ENCODE results near the gene MRPS18A. TPM values are rescaled to one million over a fixed set of nuclear protein-coding genes. Genes with fewer than 3 reads are reported as not detected.

The MRPS18A gene
- total and polyA plus RNA-seq, 2 of the 13 experiments (the other 11 are each of a cell fraction or from before 2014, with no cell fraction given): 87.8 to 89.1 TPM

GRCh38 chr6:43723737-43724295 is 36.2 kb upstream of the MRPS18A start (continued):
- no peak for TF ChIP-seq CEBPZ (IDR thresholded peaks at IDR 0.05; ENCODE audit: low read length)
- no peak for TF ChIP-seq ZNF766 (CRISPR knock-in tag; IDR thresholded peaks at IDR 0.05; ENCODE audit: borderline replicate concordance)
- TF ChIP-seq TCF7L2 (IDR thresholded peaks at IDR 0.05; ENCODE audit: low read depth, low read length): no peak
- TF ChIP-seq HINFP (CRISPR knock-in tag; IDR thresholded peaks at IDR 0.05; ENCODE audit: low read depth): 0 out of 2 replicates have a peak, but pooled peaks have one; percentile 47
- TF ChIP-seq HDAC2 (CRISPR knock-in tag; IDR thresholded peaks at IDR 0.05): no peak
- TF ChIP-seq ZBTB26 (CRISPR knock-in tag; IDR thresholded peaks at IDR 0.05; ENCODE audit: borderline replicate concordance): no peak
- peak; percentile 32; the same call in 1 of the 2 replicates for TF ChIP-seq ZNF205 (CRISPR knock-in tag; IDR thresholded peaks at IDR 0.05)
- no peak for TF ChIP-seq POGZ (CRISPR knock-in tag; IDR thresholded peaks at IDR 0.05)
- no peak for TF ChIP-seq SMARCC2 (IDR thresholded peaks at IDR 0.05)
- no peak for TF ChIP-seq GABPB1 (CRISPR knock-in tag; IDR thresholded peaks at IDR 0.05)
- TF ChIP-seq RFX3 (CRISPR knock-in tag; IDR thresholded peaks at IDR 0.05): no peak
- TF ChIP-seq ZBTB42 (CRISPR knock-in tag; IDR thresholded peaks at IDR 0.05): no peak
- TF ChIP-seq ZBTB37 (CRISPR knock-in tag; IDR thresholded peaks at IDR 0.05): no peak
- no peak for TF ChIP-seq CENPT (CRISPR knock-in tag; IDR thresholded peaks at IDR 0.05; ENCODE audit: low read depth)
- TF ChIP-seq PAF1 (CRISPR knock-in tag; IDR thresholded peaks at IDR 0.05): no peak
- no peak for TF ChIP-seq HDAC6 (IDR thresholded peaks at IDR 0.05; ENCODE audit: low read depth, low read length)
- no peak for TF ChIP-seq SMAD3 (CRISPR knock-in tag; IDR thresholded peaks at IDR 0.05)
- no peak for TF ChIP-seq FOXO1 (CRISPR knock-in tag; IDR thresholded peaks at IDR 0.05)
- TF ChIP-seq ZBTB2 (CRISPR knock-in tag; IDR thresholded peaks at IDR 0.05; ENCODE audit: low read depth): no peak
- TF ChIP-seq TBX3 (IDR thresholded peaks at IDR 0.05; ENCODE audit: borderline replicate concordance): no peak
- TF ChIP-seq PHF20 (CRISPR knock-in tag; IDR thresholded peaks at IDR 0.05): 0 out of 2 replicates have a peak, but pooled peaks have one; percentile 31
- no peak for TF ChIP-seq HNRNPL (IDR thresholded peaks at IDR 0.05; ENCODE audit: low read depth, low read length)
- TF ChIP-seq ELF1 (CRISPR knock-in tag; IDR thresholded peaks at IDR 0.05): 0 out of 2 replicates have a peak, but pooled peaks have one; percentile 16

Measured in HepG2 (cell line).